GM06990 (cell line): Measurements from ENCODE around the gene STRIP2.

ENCODE experiments used
- DNase-seq: peaks from one replicate; pipeline ENCODE4 v3.0.0-alpha.2; 2011; ENCODE audit not compliant: insufficient read length; ENCODE audit errors: extremely low read depth
- H3K27me3 ChIP-seq: replicated peaks from 2 replicates; pipeline ENCODE4 v1.6.0; 2011; ENCODE audit warnings: low read length; ENCODE audit not compliant: control insufficient read depth, insufficient read depth
- H3K36me3 ChIP-seq: 2 replicates; pipeline ENCODE4 v1.5.1; 2011; ENCODE audit warnings: low read length; ENCODE audit not compliant: control insufficient read depth, insufficient read depth
- H3K4me3 ChIP-seq: replicated peaks from 2 replicates; pipeline ENCODE4 v1.5.1; 2011; ENCODE audit warnings: low read depth, mild to moderate bottlenecking, control low read depth, low read length
- CTCF ChIP-seq: IDR thresholded peaks from 2 replicates; pipeline ENCODE4 v1.5.1; 2011; ENCODE audit warnings: low read length, control low read depth, mild to moderate bottlenecking, inconsistent platforms; ENCODE audit not compliant: insufficient read depth, poor library complexity, severe bottlenecking

STRIP2 gene

DNA sequence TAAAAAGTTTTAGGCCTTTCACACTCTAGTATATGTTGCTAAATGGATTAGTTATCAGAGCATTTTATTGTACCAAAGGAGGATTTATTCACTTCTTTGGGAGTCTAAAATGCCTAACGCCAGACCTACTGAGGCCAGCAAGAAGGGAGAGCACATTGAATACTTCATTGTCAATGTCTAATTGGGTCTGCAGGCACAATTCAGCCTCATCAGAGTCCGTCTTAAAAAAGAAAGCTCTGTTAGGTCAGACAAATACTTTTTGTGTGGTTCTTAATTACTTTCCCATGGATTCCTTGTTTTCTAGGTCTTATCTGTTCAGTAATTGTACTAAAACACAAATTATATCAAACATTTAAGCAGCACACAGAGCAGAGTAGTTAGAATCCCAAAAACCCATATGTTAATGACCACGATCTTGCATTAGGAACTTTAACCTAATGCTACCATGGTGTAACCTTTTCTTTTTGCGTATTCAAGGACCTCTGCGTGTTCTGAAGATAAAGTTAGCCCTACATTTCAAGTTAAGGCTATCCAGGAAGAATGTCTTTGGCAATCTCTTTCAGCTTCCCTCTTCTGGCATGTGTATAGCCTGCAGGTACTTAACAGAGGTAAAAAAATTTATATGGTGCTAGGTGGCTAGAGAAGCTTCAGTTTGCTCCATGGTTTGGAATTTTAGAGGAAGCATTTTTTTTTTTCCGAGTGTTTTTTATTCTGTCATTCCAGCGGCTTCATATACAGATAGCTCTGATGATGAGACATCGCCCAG lies 45.7 kb upstream of the STRIP2 start:
- H3K36me3 ChIP-seq: no peaks in the 10 kb centered on the region
- no peak overlapping the region for H3K4me3 ChIP-seq
- TF ChIP-seq CTCF: no peak
- no peaks in the 10 kb centered on the region for H3K27me3 ChIP-seq
- no peak for DNase-seq

- H3K36me3 ChIP-seq: no peaks in the 10 kb centered on the region
- no peak for DNase-seq
- TF ChIP-seq CTCF: no peak
- H3K4me3 ChIP-seq: no peak overlapping the region
- no peaks in the 10 kb centered on the region for H3K27me3 ChIP-seq
Measured at GRCh38 chr7:129389829-129390228, 44.4 kb upstream of the STRIP2 start.

DNA sequence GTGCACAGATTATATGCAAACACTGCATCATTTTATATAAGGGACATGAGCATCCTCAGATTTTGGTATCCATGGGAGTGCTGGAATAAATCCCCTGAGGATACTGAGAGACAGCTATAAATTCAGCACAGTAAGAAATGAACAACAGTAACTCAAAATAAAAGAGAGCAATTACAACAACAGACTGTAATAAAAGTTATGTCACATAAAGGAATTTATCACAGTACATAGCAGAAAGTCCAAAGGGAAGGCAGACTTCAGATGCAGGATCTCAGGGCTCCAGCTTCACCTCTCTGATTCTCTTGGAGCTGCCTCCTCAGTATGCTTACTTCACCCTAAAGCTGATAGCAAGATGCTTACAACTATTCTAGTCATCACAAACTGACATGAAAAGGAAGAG lies 43.9 kb upstream of the STRIP2 start:
- TF ChIP-seq CTCF: no peak
- H3K36me3 ChIP-seq: no peaks in the 10 kb centered on the region
- H3K27me3 ChIP-seq: no peaks in the 10 kb centered on the region
- H3K4me3 ChIP-seq: no peak overlapping the region
- DNase-seq: no peak

GRCh38 chr7:129391546-129392171 lies 42.6 kb upstream of the STRIP2 start:
- Histone ChIP-seq H3K27me3 (no peaks in the 10 kb centered on the region), H3K36me3 (no peaks in the 10 kb centered on the region), H3K4me3 (no peak overlapping the region)
- no peak for TF ChIP-seq CTCF
- no peak for DNase-seq

DNA sequence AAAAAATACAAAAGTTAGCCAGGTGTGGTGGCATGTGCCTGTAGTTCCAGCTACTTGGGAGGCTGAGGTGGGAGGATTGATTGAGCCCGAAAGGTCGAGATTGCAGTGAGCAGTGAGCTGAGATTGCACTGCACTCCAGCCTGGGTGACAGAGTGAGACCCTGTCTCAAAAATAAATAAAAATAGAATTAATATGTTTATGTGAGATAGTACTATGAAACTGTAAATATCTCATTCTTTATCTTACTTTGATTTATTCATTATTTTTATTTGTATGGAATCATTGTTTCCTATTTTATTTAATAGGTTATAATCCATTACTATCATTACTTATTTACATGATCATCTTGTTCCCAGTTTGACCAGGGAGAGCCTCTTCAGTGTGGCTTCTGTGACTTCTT lies 41.0 kb upstream of the STRIP2 start:
- Histone ChIP-seq H3K36me3 (no peaks in the 10 kb centered on the region), H3K4me3 (no peak overlapping the region), H3K27me3 (no peaks in the 10 kb centered on the region)
- DNase-seq: no peak
- TF ChIP-seq CTCF: no peak
